SK-N-SH (cell line): ENCODE data around the gene ZNF682. TPM values are rescaled to one million over a fixed set of nuclear protein-coding genes. Genes with fewer than 3 reads are reported as not detected.

ENCODE experiments used
- CTCF ChIA-PET: fragments of 300-600, 350-600 bp; formaldehyde crosslinking; extraction: SDS; loops from one replicate; lab custom pipeline; 2021; lab: Yijun Ruan, JAX
- POLR2A ChIA-PET: fragments of 350-600 bp; sonication (Branson Sonifier 250); formaldehyde crosslinking; extraction: SDS; loops from one replicate; lab custom pipeline; 2020; ENCODE audit warnings: antibody characterized with exemption, inconsistent platforms; lab: Yijun Ruan, JAX
- DNase-seq: peaks from one replicate; pipeline ENCODE4 v3.0.0; 2012
- H2AFZ ChIP-seq: fragments of 200-600 bp; sonication (generic); 2 replicates; pipeline ENCODE4 v1.8.1; 2016; ENCODE audit warnings: antibody characterized with exemption, mild to moderate bottlenecking, low read depth
- H3F3A ChIP-seq: fragments of 200-600 bp; sonication (generic); replicated peaks from 2 replicates; pipeline ENCODE3; 2016; ENCODE audit warnings: antibody characterized with exemption, mild to moderate bottlenecking; ENCODE audit not compliant: insufficient read depth
- H3K27ac ChIP-seq, 2 experiments: fragments of 200-500 bp in 1 of 2; fragments of 200-600 bp in 1 of 2; sonication (Bioruptor generic) in 1 of 2; sonication (generic), shearing (Covaris generic) in 1 of 2; 2 replicates each; pipeline versions ENCODE4 v1.5.1 to v1.6.1; 2014 to 2016; ENCODE audit warnings: low read depth in 2 of 2, inconsistent platforms in 1 of 2, low read length in 1 of 2, mild to moderate bottlenecking in 1 of 2, mixed read lengths in 1 of 2
- H3K27me3 ChIP-seq: fragments of 200-600 bp; sonication (generic), shearing (Covaris generic); 2 replicates; pipeline ENCODE4 v1.6.1; 2016; ENCODE audit warnings: mixed run types; ENCODE audit not compliant: insufficient read depth
- H3K36me3 ChIP-seq, 2 experiments: fragments of 200-500 bp in 1 of 2; fragments of 200-600 bp in 1 of 2; sonication (Bioruptor generic) in 1 of 2; sonication (generic) in 1 of 2; replicated peaks in 1 of 2; 2 replicates each; pipeline versions ENCODE3 to v1.5.1; 2014 to 2016; ENCODE audit warnings: low read length in 1 of 2, mild to moderate bottlenecking in 1 of 2; ENCODE audit not compliant: insufficient read depth in 2 of 2, control insufficient read depth in 1 of 2
- H3K4me1 ChIP-seq, 2 experiments: fragments of 200-500 bp in 1 of 2; fragments of 200-600 bp in 1 of 2; sonication (Bioruptor generic) in 1 of 2; sonication (generic), shearing (Covaris generic) in 1 of 2; 2 replicates each; pipeline versions ENCODE4 v1.5.1 to v1.6.1; 2014 to 2016; ENCODE audit warnings: low read depth in 1 of 2, low read length in 1 of 2, mixed run types in 1 of 2; ENCODE audit not compliant: insufficient read depth in 2 of 2, control insufficient read depth in 1 of 2
- H3K4me2 ChIP-seq: fragments of 200-600 bp; sonication (generic), shearing (Covaris generic); 2 replicates; pipeline ENCODE4 v1.6.1; 2017; ENCODE audit warnings: mixed run types
- H3K4me3 ChIP-seq, 2 experiments: fragments of 200-500 bp in 1 of 2; fragments of 200-600 bp in 1 of 2; sonication (Bioruptor generic) in 1 of 2; sonication (generic), shearing (Covaris generic) in 1 of 2; 2 replicates each; pipeline versions ENCODE4 v1.5.1 to v1.8.1; 2014 to 2016; ENCODE audit warnings: low read depth in 2 of 2, inconsistent platforms in 1 of 2, low read length in 1 of 2, mild to moderate bottlenecking in 1 of 2, mixed read lengths in 1 of 2, moderate library complexity in 1 of 2
- H3K79me2 ChIP-seq: fragments of 200-600 bp; sonication (generic); 2 replicates; pipeline ENCODE4 v1.8.1; 2017; ENCODE audit warnings: mild to moderate bottlenecking; ENCODE audit not compliant: insufficient read depth
- H3K9ac ChIP-seq: fragments of 200-600 bp; sonication (generic); 2 replicates; pipeline ENCODE4 v1.6.1; 2017; ENCODE audit warnings: mixed run types
- H3K9me2 ChIP-seq: fragments of 200-600 bp; sonication (generic); 2 replicates; pipeline ENCODE4 v1.6.1; 2017; ENCODE audit warnings: mixed run types
- H3K9me3 ChIP-seq: fragments of 200-600 bp; sonication (generic); 2 replicates; pipeline ENCODE4 v1.6.1; 2017; ENCODE audit warnings: mixed run types, mild to moderate bottlenecking, moderate library complexity
- H4K20me1 ChIP-seq: fragments of 200-600 bp; sonication (generic); 2 replicates; pipeline ENCODE4 v1.6.1; 2017; ENCODE audit warnings: mild to moderate bottlenecking, mixed run types; ENCODE audit not compliant: insufficient read depth
- CHD2 ChIP-seq: fragments of 150-350 bp; IDR thresholded peaks from 2 replicates; pipeline ENCODE4 v1.6.1; 2018; ENCODE audit warnings: low read length; ENCODE audit not compliant: partially characterized antibody
- ELF1 ChIP-seq: IDR thresholded peaks from 2 replicates; pipeline ENCODE4 v1.4.0; 2012
- EP300 ChIP-seq, 2 experiments: IDR thresholded peaks; 2 replicates each; pipeline versions ENCODE4 v1.4.0 to v1.6.1; 2012; ENCODE audit warnings: borderline replicate concordance in 1 of 2, low read depth in 1 of 2, low read length in 1 of 2
- EZH2phosphoT487 ChIP-seq: fragments of 200-600 bp; sonication (generic); IDR thresholded peaks from 2 replicates; pipeline ENCODE4 v1.6.1; 2017; ENCODE audit warnings: low read depth, mixed run types, mild to moderate bottlenecking, antibody characterized with exemption, moderate library complexity, borderline replicate concordance
- FOXJ3 ChIP-seq: sonication (generic); formaldehyde crosslinking; IDR thresholded peaks from 2 replicates; pipeline ENCODE4 v1.5.1; 2020; ENCODE audit warnings: mild to moderate bottlenecking, missing genetic modification reagents
- FOXM1 ChIP-seq: IDR thresholded peaks from 2 replicates; pipeline ENCODE4 v1.4.0; 2012; ENCODE audit warnings: low read depth, mild to moderate bottlenecking
- GATA2 ChIP-seq: sonication (generic); formaldehyde crosslinking; IDR thresholded peaks from 2 replicates; pipeline ENCODE4 v1.5.0; 2020; ENCODE audit warnings: mild to moderate bottlenecking, missing genetic modification reagents
- IRF3 ChIP-seq: fragments of 150-350 bp; IDR thresholded peaks from 2 replicates; pipeline ENCODE4 v1.6.1; 2016; ENCODE audit warnings: mild to moderate bottlenecking, low read depth, low read length
- JUND ChIP-seq: IDR thresholded peaks from 2 replicates; pipeline ENCODE4 v1.4.0; 2012
- MEF2A ChIP-seq: IDR thresholded peaks from 2 replicates; pipeline ENCODE4 v1.4.0; 2012; ENCODE audit warnings: low read depth, borderline replicate concordance
- MXI1 ChIP-seq: IDR thresholded peaks from 2 replicates; pipeline ENCODE4 v1.6.1; 2012; ENCODE audit warnings: mild to moderate bottlenecking, low read depth, low read length, improper control_type of control experiment
- NFIC ChIP-seq: IDR thresholded peaks from 2 replicates; pipeline ENCODE4 v1.4.0; 2012; ENCODE audit warnings: borderline replicate concordance
- PBX3 ChIP-seq: IDR thresholded peaks from 2 replicates; pipeline ENCODE4; 2012
- RCOR1 ChIP-seq: fragments of 150-350 bp; IDR thresholded peaks from 2 replicates; pipeline ENCODE4 v1.6.1; 2017; ENCODE audit warnings: antibody characterized with exemption, low read length
- RFX5 ChIP-seq: IDR thresholded peaks from 2 replicates; pipeline ENCODE4 v1.6.1; 2012; ENCODE audit warnings: mild to moderate bottlenecking, improper control_type of control experiment, low read length
- SIN3A ChIP-seq: IDR thresholded peaks from 2 replicates; pipeline ENCODE4 v1.6.1; 2012; ENCODE audit warnings: low read depth, mild to moderate bottlenecking, low read length, moderate library complexity, borderline replicate concordance
- TEAD4 ChIP-seq: IDR thresholded peaks from 2 replicates; pipeline ENCODE4 v1.4.0; 2012; ENCODE audit warnings: mild to moderate bottlenecking, borderline replicate concordance; ENCODE audit not compliant: insufficient read depth
- USF2 ChIP-seq: fragments of 150-350 bp; IDR thresholded peaks from 2 replicates; pipeline ENCODE4 v1.6.1; 2017; ENCODE audit warnings: antibody characterized with exemption, low read length, low read depth, borderline replicate concordance
- YY1 ChIP-seq: IDR thresholded peaks from 2 replicates; pipeline ENCODE4 v1.4.0; 2012; ENCODE audit warnings: low read depth, mild to moderate bottlenecking
- WGBS: methylation state at CpG from one replicate; pipeline ENCODE4 v1.1.6; 2017; ENCODE audit warnings: low lambda C conversion rate; 5-methylcytosine and 5-hydroxymethylcytosine counted together
- polyA plus RNA-seq, 3 experiments: library from polyadenylated mRNA; depleted of rRNA; stranded (reverse); fragments of >200 nt; gene quantifications; 2 replicates each; pipeline ENCODE4 v1.2.3, GENCODE V29; 2012
- TF ChIP-seq, protein P1 (sequence below): IDR thresholded peaks from 2 replicates; pipeline ENCODE4 v1.4.0; 2012; ENCODE audit warnings: low read depth, borderline replicate concordance

The ZNF682 gene
- polyA plus RNA-seq, 1 of the 3 experiments (the other 2 are of a cell fraction): 1.7 TPM

- Histone ChIP-seq H4K20me1 (no peaks in the 10 kb centered on the region), H3K79me2 (no peaks in the 10 kb centered on the region), H2AFZ (no peak overlapping the region), H3K4me2 (no peak overlapping the region), H3K27ac (no peak overlapping the region), H3K27me3 (no peaks in the 10 kb centered on the region; the same call in 1 of the 2 replicates), H3K4me3 (no peak overlapping the region), H3K9me2 (no peaks in the 10 kb centered on the region), H3F3A (no peaks in the 10 kb centered on the region), H3K9me3 (no peaks in the 10 kb centered on the region), H3K4me1 (no peaks in the 10 kb centered on the region; a peak in 1 of 4 replicates), H3K36me3 (no peaks in the 10 kb centered on the region), H3K9ac (no peak overlapping the region)
- 36% methylated on average over 7 of the region's 7 CpGs for WGBS
- POLR2A ChIA-PET: no interaction called here
- no peak for DNase-seq
- CTCF ChIA-PET: interaction anchor here (0.6 kb wide), 1 partner anchor 33 kb away, joined by 3 read pairs; no protein-coding TSS in a partner anchor
- TF ChIP-seq NFIC (no peak), JUND (no peak), EP300 (IDR thresholded peaks at IDR 0.05; ENCODE audit: borderline replicate concordance in 1 of 2, low read depth in 1 of 2, low read length in 1 of 2) (no peak), USF2 (no peak), IRF3 (no peak), EZH2phosphoT487 (no peak), GATA2 (CRISPR knock-in tag) (no peak), MEF2A (no peak), RFX5 (no peak), PBX3 (no peak), MXI1 (no peak), TEAD4 (no peak), CHD2 (no peak), FOXJ3 (CRISPR knock-in tag) (no peak), YY1 (no peak), SIN3A (no peak), FOXM1 (no peak), ELF1 (no peak), RCOR1 (no peak)
- TF ChIP-seq, protein P1, sequence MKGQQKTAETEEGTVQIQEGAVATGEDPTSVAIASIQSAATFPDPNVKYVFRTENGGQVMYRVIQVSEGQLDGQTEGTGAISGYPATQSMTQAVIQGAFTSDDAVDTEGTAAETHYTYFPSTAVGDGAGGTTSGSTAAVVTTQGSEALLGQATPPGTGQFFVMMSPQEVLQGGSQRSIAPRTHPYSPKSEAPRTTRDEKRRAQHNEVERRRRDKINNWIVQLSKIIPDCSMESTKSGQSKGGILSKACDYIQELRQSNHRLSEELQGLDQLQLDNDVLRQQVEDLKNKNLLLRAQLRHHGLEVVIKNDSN: no peak
These were observed 74.9 kb downstream of the ZNF682 start for GRCh38 chr19:19964416-19964815.
